UCSD-AML1 (cell line): ENCODE data around the gene RTN4RL2.
"Not testable (repeated sequence)": the region's sequence is repeated elsewhere in the genome, so short reads cannot be mapped to it uniquely, and the experiment has no call there.

Experiments used
- DNase-seq: peaks from one replicate; lab custom pipeline; 2025; ENCODE audit not compliant: unreplicated experiment; lab: John Stamatoyannopoulos, UW

The RTN4RL2 gene

GRCh38 chr11:57432149-57432561 is 28.2 kb upstream of the RTN4RL2 start:
- DNase-seq, result peak; percentile 73

- peak; percentile 87 for DNase-seq
Measured at GRCh38 chr11:57432714-57433163, 27.6 kb upstream of the RTN4RL2 start.

- DNase-seq, result no peak
Measured at GRCh38 chr11:57434640-57435546, 25.4 kb upstream of the RTN4RL2 start.

GRCh38 chr11:57436031-57436430 is 24.3 kb upstream of the RTN4RL2 start:
- DNase-seq, result no peak

- no peak for DNase-seq
Measured at GRCh38 chr11:57438345-57439285, 21.7 kb upstream of the RTN4RL2 start.

- no peak for DNase-seq
Measured at GRCh38 chr11:57439786-57440185, 20.5 kb upstream of the RTN4RL2 start.

GRCh38 chr11:57440744-57441414 is 19.4 kb upstream of the RTN4RL2 start:
- DNase-seq, result no peak

- no peak for DNase-seq
Measured at GRCh38 chr11:57444362-57445121, 15.8 kb upstream of the RTN4RL2 start.

- not testable (repeated sequence) for DNase-seq
Measured at GRCh38 chr11:57445122-57445394, 15.3 kb upstream of the RTN4RL2 start.

GRCh38 chr11:57446055-57446454 is 14.3 kb upstream of the RTN4RL2 start:
- DNase-seq, result no peak

GRCh38 chr11:57453543-57454177 is 6.7 kb upstream of the RTN4RL2 start:
- no peak for DNase-seq

- DNase-seq, result peak; percentile 80
Measured at GRCh38 chr11:57456960-57457642, 3.2 kb upstream of the RTN4RL2 start.

- DNase-seq, result no peak
Measured at GRCh38 chr11:57457643-57458023, 2.7 kb upstream of the RTN4RL2 start.

- DNase-seq, result no peak
Measured at GRCh38 chr11:57458060-57458409, 2.3 kb upstream of the RTN4RL2 start.

GRCh38 chr11:57458410-57459163 is 1.7 kb upstream of the RTN4RL2 start:
- DNase-seq, result peak; percentile 55

- peak; percentile 36 for DNase-seq
Measured at GRCh38 chr11:57459164-57460021, 935 bp upstream of the RTN4RL2 start.

GRCh38 chr11:57460758-57461749 is 726 bp downstream of the RTN4RL2 start:
- DNase-seq, result no peak
